OCI-LY1 (cell line): Measurements from ENCODE around the gene GPR108.

Experiments used
- EZH2 ChIP-seq: fragments of 200-600 bp; sonication (generic), shearing (Covaris generic); IDR thresholded peaks from 2 replicates; pipeline ENCODE4 v1.8.0; 2017; ENCODE audit warnings: borderline replicate concordance, mixed run types, mild to moderate bottlenecking, antibody characterized with exemption, low read length, moderate library complexity, mixed read lengths
- TF ChIP-seq, protein P1 (sequence below): fragments of 200-600 bp; sonication (generic), shearing (Covaris generic); IDR thresholded peaks from 2 replicates; pipeline ENCODE4 v1.5.1; 2017; ENCODE audit warnings: mild to moderate bottlenecking, antibody characterized with exemption, low read length, moderate library complexity, mixed read lengths

DNA sequence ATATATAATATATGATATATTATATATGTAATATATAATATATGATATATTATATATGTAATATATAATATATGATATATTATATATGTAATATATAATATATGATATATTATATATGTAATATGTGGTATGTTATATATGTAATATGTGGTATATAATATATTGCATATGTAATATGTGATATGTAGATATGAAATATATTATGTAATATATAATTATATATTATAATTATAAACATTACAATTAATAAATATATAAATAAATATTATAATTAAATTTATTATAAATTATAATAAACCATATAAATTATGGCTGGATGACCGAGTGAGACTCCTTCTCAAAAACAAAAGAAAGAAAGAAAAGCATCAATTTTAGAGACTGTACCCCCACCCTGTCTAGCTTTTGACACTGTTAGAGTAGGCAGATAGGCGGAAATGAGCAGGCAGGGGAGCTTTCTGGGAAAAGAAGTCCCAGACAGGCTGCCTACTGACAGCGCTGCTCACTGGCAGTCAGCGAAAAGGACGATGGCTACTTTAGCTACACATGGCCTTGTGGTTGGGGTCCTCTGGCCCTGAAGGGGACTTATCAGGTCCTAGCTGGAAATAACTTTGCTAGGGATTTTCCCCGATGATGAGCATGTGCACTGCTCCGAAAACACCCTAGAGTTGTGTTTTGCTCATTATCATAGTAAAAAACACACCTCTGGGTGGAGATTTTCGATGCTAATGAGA is 36.6 kb downstream of the GPR108 start:
- TF ChIP-seq, protein P1, sequence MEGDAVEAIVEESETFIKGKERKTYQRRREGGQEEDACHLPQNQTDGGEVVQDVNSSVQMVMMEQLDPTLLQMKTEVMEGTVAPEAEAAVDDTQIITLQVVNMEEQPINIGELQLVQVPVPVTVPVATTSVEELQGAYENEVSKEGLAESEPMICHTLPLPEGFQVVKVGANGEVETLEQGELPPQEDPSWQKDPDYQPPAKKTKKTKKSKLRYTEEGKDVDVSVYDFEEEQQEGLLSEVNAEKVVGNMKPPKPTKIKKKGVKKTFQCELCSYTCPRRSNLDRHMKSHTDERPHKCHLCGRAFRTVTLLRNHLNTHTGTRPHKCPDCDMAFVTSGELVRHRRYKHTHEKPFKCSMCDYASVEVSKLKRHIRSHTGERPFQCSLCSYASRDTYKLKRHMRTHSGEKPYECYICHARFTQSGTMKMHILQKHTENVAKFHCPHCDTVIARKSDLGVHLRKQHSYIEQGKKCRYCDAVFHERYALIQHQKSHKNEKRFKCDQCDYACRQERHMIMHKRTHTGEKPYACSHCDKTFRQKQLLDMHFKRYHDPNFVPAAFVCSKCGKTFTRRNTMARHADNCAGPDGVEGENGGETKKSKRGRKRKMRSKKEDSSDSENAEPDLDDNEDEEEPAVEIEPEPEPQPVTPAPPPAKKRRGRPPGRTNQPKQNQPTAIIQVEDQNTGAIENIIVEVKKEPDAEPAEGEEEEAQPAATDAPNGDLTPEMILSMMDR, result no peak
- no peak for TF ChIP-seq EZH2
